WERI-Rb-1 (cell line): ENCODE results near the gene NR3C1.

Experiments
- DNase-seq: peaks from one replicate; pipeline ENCODE4 v3.0.0-alpha.2; 2020
- H3K27ac ChIP-seq: fragments of 250-450 bp; sonication (Bioruptor Pico); 2 replicates; pipeline ENCODE4 v1.5.1; 2020; ENCODE audit warnings: mild to moderate bottlenecking, moderate library complexity
- H3K27me3 ChIP-seq: fragments of 250-450 bp; sonication (Bioruptor Pico); 2 replicates; pipeline ENCODE4 v1.5.1; 2021; ENCODE audit warnings: mild to moderate bottlenecking, low read depth, moderate library complexity; ENCODE audit not compliant: insufficient read depth, severe bottlenecking
- H3K36me3 ChIP-seq: fragments of 250-450 bp; sonication (Bioruptor Pico); 2 replicates; pipeline ENCODE4 v1.5.1; 2020; ENCODE audit warnings: mild to moderate bottlenecking, moderate library complexity
- H3K4me3 ChIP-seq: 2 replicates; pipeline ENCODE4 v1.5.1; 2011; ENCODE audit warnings: low read depth, mild to moderate bottlenecking, control low read depth, low read length
- H3K9me3 ChIP-seq: fragments of 250-450 bp; sonication (Bioruptor Pico); 2 replicates; pipeline ENCODE4 v1.5.1; 2021; ENCODE audit warnings: mild to moderate bottlenecking, moderate library complexity; ENCODE audit not compliant: severe bottlenecking
- CTCF ChIP-seq: IDR thresholded peaks from 2 replicates; pipeline ENCODE4 v1.5.1; 2011; ENCODE audit warnings: low read depth, mild to moderate bottlenecking, control low read depth, inconsistent platforms, low read length

NR3C1 gene

GRCh38 chr5:143248822-143249579, 154.5 kb downstream of the NR3C1 start:
- no peak overlapping the region for H3K4me3 ChIP-seq
- no peak for DNase-seq
- H3K27me3 ChIP-seq = no peaks in the 10 kb centered on the region
- H3K36me3 ChIP-seq = no peaks in the 10 kb centered on the region
- H3K27ac ChIP-seq = no peak overlapping the region
- TF ChIP-seq CTCF = no peak
- H3K9me3 ChIP-seq = no peaks in the 10 kb centered on the region

GRCh38 chr5:143248391-143248790, 155.1 kb downstream of the NR3C1 start:
- no peak for TF ChIP-seq CTCF
- Histone ChIP-seq H3K27ac (no peak overlapping the region), H3K4me3 (no peak overlapping the region), H3K27me3 (no peaks in the 10 kb centered on the region), H3K36me3 (no peaks in the 10 kb centered on the region), H3K9me3 (no peaks in the 10 kb centered on the region)
- no peak for DNase-seq

DNA sequence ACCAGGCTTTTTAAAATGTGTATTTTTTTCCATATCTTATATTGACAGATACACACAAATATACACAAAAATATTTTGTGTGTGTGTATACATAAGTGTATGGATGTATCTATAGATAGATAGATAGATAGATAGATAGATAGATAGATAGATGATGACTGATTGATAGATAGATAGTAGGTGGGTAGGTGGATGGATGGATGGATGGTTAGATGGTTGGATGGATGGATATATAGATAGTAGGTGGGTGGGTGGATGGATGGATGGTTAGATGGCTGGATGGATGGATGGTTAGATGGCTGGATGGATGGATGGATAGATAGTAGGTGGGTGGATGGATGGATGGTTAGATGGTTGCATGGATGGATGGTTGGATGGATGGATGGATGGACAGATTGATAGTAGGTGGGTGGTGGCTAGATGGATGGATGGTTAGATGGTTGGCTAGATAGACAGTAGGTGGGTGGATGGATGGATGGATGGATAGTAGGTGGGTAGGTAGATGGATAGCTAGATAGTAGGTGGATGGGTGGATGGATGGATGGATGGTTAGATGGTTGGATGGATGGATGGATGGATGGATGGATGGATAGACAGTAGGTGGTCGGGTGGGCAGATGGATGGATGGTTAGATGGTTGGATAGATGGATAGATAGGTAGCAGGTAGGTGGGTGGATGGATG, 156.2 kb downstream of the NR3C1 start:
- no peak overlapping the region for H3K27ac ChIP-seq
- no peak overlapping the region for H3K4me3 ChIP-seq
- H3K27me3 ChIP-seq = no peaks in the 10 kb centered on the region
- no peak for DNase-seq
- H3K36me3 ChIP-seq = no peaks in the 10 kb centered on the region
- no peaks in the 10 kb centered on the region for H3K9me3 ChIP-seq
- no peak for TF ChIP-seq CTCF

DNA sequence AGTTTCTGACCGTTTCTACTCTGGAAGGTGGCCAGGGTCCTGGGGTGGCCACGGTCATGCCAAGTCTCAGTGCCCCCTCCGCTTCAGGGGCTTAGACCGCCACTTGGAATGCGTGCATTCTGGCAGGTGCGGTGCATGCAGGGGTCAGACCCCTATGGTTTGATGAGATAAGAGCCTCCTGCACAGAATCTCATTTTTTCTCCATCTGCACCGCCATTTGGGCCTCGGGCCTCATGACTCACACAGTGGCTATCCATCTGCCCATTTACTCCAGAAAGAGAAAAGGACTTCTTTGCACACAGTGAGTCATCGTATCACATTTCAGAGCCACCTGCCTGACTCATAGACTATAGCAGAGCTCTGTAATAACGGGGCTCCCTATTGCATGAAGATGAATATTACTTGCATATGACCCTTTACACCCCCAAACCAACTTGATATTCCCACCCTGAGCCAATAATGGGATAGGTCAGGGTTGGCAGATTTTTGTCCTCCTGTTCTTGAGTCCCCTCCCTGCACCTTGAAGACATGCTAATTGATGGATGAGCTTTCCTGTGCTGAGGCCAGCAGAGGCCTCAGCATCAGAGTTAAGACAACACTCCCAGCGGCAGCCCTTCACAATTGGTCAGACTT, 157.4 kb downstream of the NR3C1 start:
- no peak for TF ChIP-seq CTCF
- DNase-seq = no peak
- no peaks in the 10 kb centered on the region for H3K9me3 ChIP-seq
- H3K36me3 ChIP-seq = no peaks in the 10 kb centered on the region
- no peak overlapping the region for H3K27ac ChIP-seq
- H3K27me3 ChIP-seq = no peaks in the 10 kb centered on the region
- no peak overlapping the region for H3K4me3 ChIP-seq

GRCh38 chr5:143244990-143245389, 158.5 kb downstream of the NR3C1 start:
- DNase-seq = no peak
- Histone ChIP-seq H3K27ac (no peak overlapping the region), H3K4me3 (no peak overlapping the region), H3K27me3 (no peaks in the 10 kb centered on the region), H3K9me3 (no peaks in the 10 kb centered on the region), H3K36me3 (no peaks in the 10 kb centered on the region)
- TF ChIP-seq CTCF = no peak
